Measurements from ENCODE around the gene ZNRF2. TPM values are rescaled to one million over a fixed set of nuclear protein-coding genes. Genes with fewer than 3 reads are reported as not detected.

The ZNRF2 gene
- total RNA-seq, 2 experiments from 2014 or later = 20.4 to 23.6 TPM

DNA sequence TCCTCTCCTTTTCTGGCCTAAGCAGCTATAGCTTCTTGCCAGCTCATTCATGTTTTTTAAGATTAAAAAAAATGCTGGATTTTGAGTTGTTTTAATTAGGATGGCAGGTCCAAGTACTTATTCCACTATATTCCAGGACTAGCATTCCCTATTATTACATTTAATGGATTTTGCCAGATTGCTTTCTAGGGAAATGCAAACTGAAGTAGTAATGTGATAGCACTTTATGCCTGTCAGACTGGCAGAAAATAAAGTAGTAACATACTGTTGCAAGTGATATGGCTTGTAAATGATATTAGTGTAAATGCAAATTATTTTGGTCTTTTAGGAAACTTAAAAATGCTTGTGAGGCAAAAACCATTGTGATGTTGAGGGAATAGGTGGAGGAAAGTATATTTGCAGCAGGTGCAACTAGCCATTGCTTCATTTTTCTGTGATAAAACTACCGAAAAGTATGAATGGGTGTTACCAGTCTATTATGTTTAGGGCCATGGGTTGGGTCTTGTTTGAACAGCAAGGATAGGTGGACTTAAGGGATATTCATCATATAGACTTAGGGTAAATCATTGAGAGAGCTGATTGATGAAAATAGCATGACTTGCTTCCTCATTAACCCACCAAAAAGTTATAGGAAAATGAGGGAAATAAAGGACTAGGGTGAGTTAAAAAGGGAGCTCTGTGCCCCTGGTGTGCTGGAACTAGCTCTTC, 19.9 kb downstream of the ZNRF2 start:
- intact Hi-C loops (cut with DNase I, micrococcal nuclease) = loop anchor here in 1 of 2 experiments (5.0 kb wide), 1 partner anchor 33 kb away; no protein-coding TSS in a partner anchor
- no peaks in the 10 kb centered on the region for H3K9me3 ChIP-seq (ENCODE audit: control insufficient read depth in 1 of 2, insufficient read depth in 1 of 2, low read length in 2 of 2)
- H3K36me3 Mint-ChIP-seq (ENCODE audit: low read depth) = no peaks in the 10 kb centered on the region
- no peaks in the 10 kb centered on the region for H3K9me3 Mint-ChIP-seq
- ATAC-seq (ENCODE audit: poor library complexity) (no peak), DNase-seq (no peak)
- H3K36me3 ChIP-seq (ENCODE audit: insufficient read depth, low read length) = no peaks in the 10 kb centered on the region
- H3K27ac ChIP-seq (ENCODE audit: low read depth in 1 of 2, low read length in 2 of 2) = no peak overlapping the region
- no peak overlapping the region for H3K27ac Mint-ChIP-seq
- no peaks in the 10 kb centered on the region for H3K27me3 ChIP-seq (ENCODE audit: control insufficient read depth in 1 of 2, insufficient read depth in 2 of 2, low read length in 2 of 2)
- H3K4me3 Mint-ChIP-seq = peak overlapping the region; percentile 11
- TF ChIP-seq, protein P1, sequence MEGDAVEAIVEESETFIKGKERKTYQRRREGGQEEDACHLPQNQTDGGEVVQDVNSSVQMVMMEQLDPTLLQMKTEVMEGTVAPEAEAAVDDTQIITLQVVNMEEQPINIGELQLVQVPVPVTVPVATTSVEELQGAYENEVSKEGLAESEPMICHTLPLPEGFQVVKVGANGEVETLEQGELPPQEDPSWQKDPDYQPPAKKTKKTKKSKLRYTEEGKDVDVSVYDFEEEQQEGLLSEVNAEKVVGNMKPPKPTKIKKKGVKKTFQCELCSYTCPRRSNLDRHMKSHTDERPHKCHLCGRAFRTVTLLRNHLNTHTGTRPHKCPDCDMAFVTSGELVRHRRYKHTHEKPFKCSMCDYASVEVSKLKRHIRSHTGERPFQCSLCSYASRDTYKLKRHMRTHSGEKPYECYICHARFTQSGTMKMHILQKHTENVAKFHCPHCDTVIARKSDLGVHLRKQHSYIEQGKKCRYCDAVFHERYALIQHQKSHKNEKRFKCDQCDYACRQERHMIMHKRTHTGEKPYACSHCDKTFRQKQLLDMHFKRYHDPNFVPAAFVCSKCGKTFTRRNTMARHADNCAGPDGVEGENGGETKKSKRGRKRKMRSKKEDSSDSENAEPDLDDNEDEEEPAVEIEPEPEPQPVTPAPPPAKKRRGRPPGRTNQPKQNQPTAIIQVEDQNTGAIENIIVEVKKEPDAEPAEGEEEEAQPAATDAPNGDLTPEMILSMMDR (IDR thresholded peaks at IDR 0.05) = no peak
- CTCF ChIA-PET = no interaction called here
- H3K4me3 ChIP-seq (ENCODE audit: low read length) = no peak overlapping the region
- H3K4me1 Mint-ChIP-seq (ENCODE audit: low read depth) = peaks cover 64% of the 10 kb centered on the region
- H3K27me3 Mint-ChIP-seq = no peaks in the 10 kb centered on the region
- peaks cover 3% of the 10 kb centered on the region for H3K4me1 ChIP-seq (ENCODE audit: insufficient read depth, low read length)
- POLR2A ChIA-PET = interaction anchor here (1.3 kb wide), 1 partner anchor 21 kb away, joined by 3 read pairs; no protein-coding TSS in a partner anchor

- Histone ChIP-seq H3K27me3 (ENCODE audit: control insufficient read depth in 1 of 2, insufficient read depth in 2 of 2, low read length in 2 of 2) (no peaks in the 10 kb centered on the region), H3K9me3 (ENCODE audit: control insufficient read depth in 1 of 2, insufficient read depth in 1 of 2, low read length in 2 of 2) (no peaks in the 10 kb centered on the region), H3K4me1 (ENCODE audit: insufficient read depth, low read length) (peaks cover 6% of the 10 kb centered on the region), H3K4me3 (ENCODE audit: low read length) (no peak overlapping the region), H3K36me3 (ENCODE audit: insufficient read depth, low read length) (no peaks in the 10 kb centered on the region), H3K27ac (ENCODE audit: low read depth in 1 of 2, low read length in 2 of 2) (no peak overlapping the region)
- intact Hi-C loops (cut with DNase I, micrococcal nuclease) = loop anchor here in 1 of 2 experiments (5.0 kb wide), 1 partner anchor 40 kb away; no protein-coding TSS in a partner anchor
- peaks cover 75% of the 10 kb centered on the region for H3K4me1 Mint-ChIP-seq (ENCODE audit: low read depth)
- no peak overlapping the region for H3K27ac Mint-ChIP-seq
- peak overlapping the region; percentile 36 for H3K4me3 Mint-ChIP-seq
- ATAC-seq (ENCODE audit: poor library complexity) (peak; percentile 41), DNase-seq (peak in 3 of 14 experiments; percentile 34 to 45 (median 34))
- H3K36me3 Mint-ChIP-seq (ENCODE audit: low read depth) = no peaks in the 10 kb centered on the region
- no peaks in the 10 kb centered on the region for H3K27me3 Mint-ChIP-seq
- no peaks in the 10 kb centered on the region for H3K9me3 Mint-ChIP-seq
- TF ChIP-seq, protein P1 (IDR thresholded peaks at IDR 0.05) = no peak
- ChIA-PET POLR2A (interaction anchor here (1.2 to 1.8 kb wide), 2 partner anchors 9 to 22 kb away, joined by 4 to 5 read pairs; partner anchors contain the start of gene ZNRF2), CTCF (interaction anchor here (1.3 to 1.6 kb wide), 2 partner anchors 12 to 22 kb away, joined by 4 to 5 read pairs; no protein-coding TSS in a partner anchor)
Measured at GRCh38 chr7:30306976-30307375, 22.6 kb downstream of the ZNRF2 start.

GRCh38 chr7:30308389-30308788, 24.0 kb downstream of the ZNRF2 start:
- ChIA-PET CTCF (interaction anchor here (1.9 kb wide), 1 partner anchor 14 kb away, joined by 5 read pairs; no protein-coding TSS in a partner anchor), POLR2A (no interaction called here)
- no peak overlapping the region for H3K27ac Mint-ChIP-seq
- H3K27me3 ChIP-seq (ENCODE audit: control insufficient read depth in 1 of 2, insufficient read depth in 2 of 2, low read length in 2 of 2) = no peaks in the 10 kb centered on the region
- no peak overlapping the region for H3K27ac ChIP-seq (ENCODE audit: low read depth in 1 of 2, low read length in 2 of 2)
- no peak overlapping the region for H3K4me3 Mint-ChIP-seq
- TF ChIP-seq, protein P1 (IDR thresholded peaks at IDR 0.05) = no peak
- H3K9me3 Mint-ChIP-seq = no peaks in the 10 kb centered on the region
- DNase-seq = peak in 1 of 14 experiments; percentile 20
- no peaks in the 10 kb centered on the region for H3K36me3 ChIP-seq (ENCODE audit: insufficient read depth, low read length)
- H3K9me3 ChIP-seq (ENCODE audit: control insufficient read depth in 1 of 2, insufficient read depth in 1 of 2, low read length in 2 of 2) = no peaks in the 10 kb centered on the region
- no peaks in the 10 kb centered on the region for H3K36me3 Mint-ChIP-seq (ENCODE audit: low read depth)
- no peaks in the 10 kb centered on the region for H3K27me3 Mint-ChIP-seq
- intact Hi-C loops (cut with DNase I, micrococcal nuclease) = loop anchor here in 1 of 2 experiments (2.0 to 5.0 kb wide), 2 partner anchors 14 to 39 kb away; no protein-coding TSS in a partner anchor
- H3K4me1 Mint-ChIP-seq (ENCODE audit: low read depth) = peaks cover 80% of the 10 kb centered on the region
- H3K4me1 ChIP-seq (ENCODE audit: insufficient read depth, low read length) = peaks cover 6% of the 10 kb centered on the region
- H3K4me3 ChIP-seq (ENCODE audit: low read length) = no peak overlapping the region
- no peak for ATAC-seq (ENCODE audit: poor library complexity)

All from CD4-positive, alpha-beta T cell (primary cell).